ENCODE data around the gene RAPGEF6. TPM values are rescaled to one million over a fixed set of nuclear protein-coding genes. Genes with fewer than 3 reads are reported as not detected.
"Not testable (repeated sequence)": the region's sequence is repeated elsewhere in the genome, so short reads cannot be mapped to it uniquely, and the experiment has no call there.

RAPGEF6 gene
- polyA plus RNA-seq, 4 donors, result 13.5 to 18.5 (median 15.4) TPM

- no peak for DNase-seq (ENCODE audit: low read depth in 4 of 4, low spot score in 2 of 4)
These were observed 193.8 kb downstream of the RAPGEF6 start for GRCh38 chr5:131441184-131441583.

GRCh38 chr5:131436081-131436480 lies 198.9 kb downstream of the RAPGEF6 start:
- DNase-seq (ENCODE audit: low read depth in 4 of 4, low spot score in 2 of 4), result no peak

- no peak for DNase-seq (ENCODE audit: low read depth in 4 of 4, low spot score in 2 of 4)
These were observed 201.9 kb downstream of the RAPGEF6 start for GRCh38 chr5:131433109-131433508.

- DNase-seq (ENCODE audit: low read depth in 4 of 4, low spot score in 2 of 4), result no peak
These were observed 203.2 kb downstream of the RAPGEF6 start for GRCh38 chr5:131431794-131432193.

DNA sequence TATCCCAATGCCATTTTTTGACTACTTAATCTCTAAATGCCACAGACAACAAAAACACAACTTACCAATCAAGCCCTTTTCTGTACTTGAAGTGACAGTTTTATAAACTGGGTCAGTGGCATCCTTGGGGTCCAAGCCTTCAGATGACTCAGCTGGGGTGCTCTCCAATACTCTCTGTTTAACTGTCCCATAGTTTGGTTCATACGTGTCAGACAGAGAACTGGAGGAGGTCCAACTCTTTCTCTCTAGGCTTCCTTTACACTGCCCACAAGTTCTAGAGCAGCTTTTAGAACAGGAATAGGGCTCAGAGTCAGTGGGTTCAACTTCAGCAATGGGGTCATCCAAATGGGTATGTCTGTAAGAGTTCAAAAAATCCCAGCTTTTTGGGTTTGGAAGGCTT lies 204.2 kb downstream of the RAPGEF6 start:
- no peak for DNase-seq (ENCODE audit: low read depth in 4 of 4, low spot score in 2 of 4)

- no peak for DNase-seq (ENCODE audit: low read depth in 4 of 4, low spot score in 2 of 4)
These were observed 209.0 kb downstream of the RAPGEF6 start for GRCh38 chr5:131426011-131426410.

GRCh38 chr5:131423056-131423455 lies 212.0 kb downstream of the RAPGEF6 start:
- no peak for DNase-seq (ENCODE audit: low read depth in 4 of 4, low spot score in 2 of 4)

DNA sequence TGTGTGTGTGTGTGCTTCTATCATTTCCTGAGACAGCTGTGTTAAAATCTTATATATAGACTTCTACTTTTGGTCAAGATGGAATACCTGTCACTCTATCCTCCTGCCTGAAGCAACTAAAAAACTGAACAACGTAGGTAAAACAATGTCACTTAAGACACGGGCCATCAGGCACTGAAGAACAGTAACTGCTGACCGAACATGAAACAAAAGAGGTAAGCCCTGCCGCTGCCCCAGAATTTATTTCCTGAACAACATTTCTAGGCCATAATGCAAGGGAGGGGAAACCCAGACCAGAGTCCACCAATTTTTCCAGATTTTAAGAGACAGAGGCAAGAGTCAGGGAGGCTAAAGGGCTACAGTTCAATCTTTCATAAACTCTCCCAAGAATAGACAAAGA lies 215.2 kb downstream of the RAPGEF6 start:
- peak in 1 of 4 donors; percentile 4 for DNase-seq (ENCODE audit: low read depth in 4 of 4, low spot score in 2 of 4)

DNA sequence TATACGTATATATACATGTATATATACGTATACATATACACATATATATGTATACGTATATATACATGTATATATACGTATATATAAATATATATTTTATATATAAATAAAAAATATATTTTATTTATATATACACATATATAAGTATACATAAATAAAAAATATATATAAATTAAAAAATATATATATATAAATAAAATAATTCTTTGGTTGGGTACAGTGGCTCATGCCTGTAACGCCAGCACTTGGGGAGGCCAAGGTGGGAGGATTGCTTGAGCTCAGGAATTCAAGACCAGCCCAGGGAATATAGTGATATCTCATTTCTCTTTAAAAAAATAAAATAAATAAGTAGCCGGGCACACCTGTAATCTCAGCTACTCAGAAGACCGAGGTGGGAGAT lies 216.2 kb downstream of the RAPGEF6 start:
- no peak for DNase-seq (ENCODE audit: low read depth in 4 of 4, low spot score in 2 of 4)

DNA sequence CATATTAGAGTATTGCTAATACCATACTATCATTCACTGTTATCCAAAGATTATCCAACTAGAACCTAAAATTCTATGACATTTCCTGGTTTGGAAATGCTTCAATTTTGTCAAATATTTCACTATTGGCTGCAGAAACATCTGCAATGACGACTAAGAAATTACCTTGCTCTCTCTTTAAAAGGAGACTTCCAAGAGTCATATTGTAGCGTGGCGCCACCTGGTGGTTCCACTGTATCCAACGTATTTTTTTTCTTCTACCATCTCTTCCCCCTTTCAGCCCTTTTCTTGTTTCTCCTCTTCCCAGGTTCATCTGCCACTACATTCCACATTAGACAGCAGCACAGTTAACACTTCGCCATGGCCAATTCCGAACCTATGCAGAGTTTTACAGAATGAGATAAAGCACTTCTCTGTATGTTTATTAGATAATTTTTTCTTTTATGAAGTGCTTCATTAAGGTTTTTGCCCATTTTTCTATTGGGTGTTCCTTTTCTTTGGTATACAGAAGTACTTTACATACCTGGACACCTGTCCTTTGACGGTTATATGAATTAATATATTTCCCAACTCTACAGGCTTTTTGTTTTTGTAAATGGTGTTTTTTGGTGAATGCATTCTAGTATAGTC lies 217.7 kb downstream of the RAPGEF6 start:
- DNase-seq (ENCODE audit: low read depth in 4 of 4, low spot score in 2 of 4), result peak in 3 of 4 donors; percentile 36 to 59 (median 46)

GRCh38 chr5:131416729-131417128 lies 218.3 kb downstream of the RAPGEF6 start:
- DNase-seq (ENCODE audit: low read depth in 4 of 4, low spot score in 2 of 4), result no peak

- no peak for DNase-seq (ENCODE audit: low read depth in 4 of 4, low spot score in 2 of 4)
These were observed 221.1 kb downstream of the RAPGEF6 start for GRCh38 chr5:131413605-131414559.

DNA sequence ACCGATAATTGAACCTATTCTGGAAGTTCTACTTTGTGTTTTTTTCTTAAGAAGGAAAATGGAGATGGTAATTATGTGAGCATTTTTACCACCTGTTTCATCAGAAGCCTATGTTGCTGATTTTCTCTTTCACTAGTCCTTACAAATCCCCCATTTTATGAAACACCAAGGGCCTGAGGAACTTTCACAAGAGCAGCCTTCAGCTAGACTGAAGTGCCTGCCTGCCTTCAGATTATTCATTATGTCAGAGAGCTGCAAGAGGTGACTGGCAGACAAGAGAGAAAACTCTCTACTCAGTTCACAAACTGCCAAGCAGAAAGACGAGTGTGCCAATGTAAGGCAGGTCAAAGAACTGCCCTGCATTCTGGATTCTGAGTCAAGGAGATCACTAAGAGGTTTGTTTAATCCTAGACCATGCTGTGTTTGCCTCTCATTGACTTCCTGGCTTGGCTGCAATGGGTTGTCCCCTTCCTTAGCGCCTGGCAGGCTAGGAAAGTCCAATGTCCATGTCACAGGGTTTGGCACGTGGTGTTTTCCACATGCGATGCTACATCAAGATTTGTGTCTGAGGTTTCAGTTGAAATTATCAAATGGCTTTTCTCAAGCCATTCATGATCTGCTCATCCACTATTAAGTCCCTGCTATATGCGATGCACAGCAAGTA lies 227.9 kb downstream of the RAPGEF6 start:
- no peak for DNase-seq (ENCODE audit: low read depth in 4 of 4, low spot score in 2 of 4)

- no peak for DNase-seq (ENCODE audit: low read depth in 4 of 4, low spot score in 2 of 4)
These were observed 229.0 kb downstream of the RAPGEF6 start for GRCh38 chr5:131406076-131406475.

- DNase-seq (ENCODE audit: low read depth in 4 of 4, low spot score in 2 of 4), result no peak
These were observed 229.4 kb downstream of the RAPGEF6 start for GRCh38 chr5:131405674-131406073.

DNA sequence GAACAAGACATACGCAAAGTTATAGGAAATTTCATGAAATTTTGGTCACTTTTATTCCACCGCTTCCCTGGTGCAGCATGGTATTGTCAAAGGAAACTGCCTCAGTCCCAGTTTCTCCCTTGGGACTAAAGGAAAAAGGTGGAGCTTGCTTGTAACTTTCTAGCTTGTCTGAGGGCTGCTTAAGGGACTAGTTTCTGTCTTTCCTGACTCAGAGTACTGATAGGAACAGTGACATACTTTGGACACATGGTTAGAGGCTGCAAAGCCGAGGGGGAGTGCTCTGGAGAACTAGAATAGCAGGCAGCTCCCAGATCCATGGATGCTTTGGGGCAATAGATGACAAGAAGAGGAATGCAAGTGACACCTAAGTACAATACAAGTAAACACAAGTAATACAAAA lies 234.4 kb downstream of the RAPGEF6 start:
- DNase-seq (ENCODE audit: low read depth in 4 of 4, low spot score in 2 of 4), result no peak

DNA sequence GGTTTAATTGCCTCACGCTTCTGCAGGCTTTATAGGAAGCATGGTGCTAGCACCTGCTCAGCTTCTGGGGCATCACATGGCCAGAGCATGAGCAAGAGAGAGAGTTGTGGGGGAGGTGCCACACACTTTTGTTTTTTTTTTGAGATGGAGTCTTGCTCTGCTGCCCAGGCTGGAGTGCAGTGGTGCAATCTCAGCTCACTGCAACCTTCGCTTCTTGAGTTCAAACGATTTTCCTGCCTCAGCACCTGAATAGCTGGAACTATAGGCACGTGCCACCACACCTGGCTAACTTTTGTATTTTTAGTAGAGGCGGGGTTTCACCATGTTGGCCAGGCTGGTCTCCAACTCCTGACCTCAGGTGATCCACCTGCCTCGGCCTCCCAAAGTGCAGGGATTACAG lies 236.0 kb downstream of the RAPGEF6 start:
- not testable (repeated sequence) for DNase-seq (ENCODE audit: low read depth in 4 of 4, low spot score in 2 of 4)

GRCh38 chr5:131396630-131397273 lies 238.3 kb downstream of the RAPGEF6 start:
- DNase-seq (ENCODE audit: low read depth in 4 of 4, low spot score in 2 of 4), result no peak

DNA sequence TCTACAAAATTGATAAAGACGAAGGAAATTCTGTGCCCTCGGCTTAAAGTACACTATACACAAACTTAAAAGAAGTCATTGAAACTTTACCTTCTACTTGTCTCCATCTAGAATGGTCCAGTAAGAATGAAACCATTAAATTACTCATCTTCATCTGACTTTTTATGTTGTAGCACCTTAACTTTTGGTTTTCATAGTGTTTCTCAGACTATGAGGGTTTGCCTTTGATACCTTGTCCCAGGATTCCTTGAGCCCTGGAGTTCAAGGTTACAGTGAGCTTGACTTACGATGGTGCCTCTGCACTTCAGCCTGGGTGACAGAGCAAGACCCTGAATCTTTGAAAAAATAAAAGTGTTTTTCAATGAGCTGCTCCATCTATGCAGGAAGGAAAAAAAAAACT lies 239.0 kb downstream of the RAPGEF6 start:
- no peak for DNase-seq (ENCODE audit: low read depth in 4 of 4, low spot score in 2 of 4)

- DNase-seq (ENCODE audit: low read depth in 4 of 4, low spot score in 2 of 4), result no peak
These were observed 240.9 kb downstream of the RAPGEF6 start for GRCh38 chr5:131394128-131394527.

- DNase-seq (ENCODE audit: low read depth in 4 of 4, low spot score in 2 of 4), result no peak
These were observed 241.5 kb downstream of the RAPGEF6 start for GRCh38 chr5:131393498-131393968.
